T47D (cell line): Measurements from ENCODE around the gene CHMP1B.
A peak's percentile ranks its signal among the peaks of the same experiment; 100 is the strongest.
"Not testable (repeated sequence)": the region's sequence is repeated elsewhere in the genome, so short reads cannot be mapped to it uniquely, and the experiment has no call there.

ENCODE experiments used
- DNase-seq, 2 experiments: peaks; one replicate each; pipeline versions ENCODE4 v3.0.0 to v3.0.0-alpha.2; 2011 to 2012; ENCODE audit warnings: low read depth in 1 of 2, low spot score in 1 of 2
- JUND ChIP-seq: IDR thresholded peaks from 2 replicates; pipeline ENCODE4 v1.6.1; 2012; ENCODE audit warnings: low read depth
- in situ Hi-C: cut with HindIII; loops from 2 replicates; pipeline ENCODE4 v1.10.0; 2016; ENCODE audit warnings: low sequenced_read_pairs, low pct_unique_long_range_greater_than_20kb

CHMP1B gene

GRCh38 chr18:11847811-11848210 lies 3.4 kb upstream of the CHMP1B start:
- no peak for DNase-seq
- TF ChIP-seq JUND: no peak
- in situ Hi-C loops: no loop called here

- in situ Hi-C loops: no loop called here
- no peak for TF ChIP-seq JUND
Measured at GRCh38 chr18:11849279-11849678, 1.9 kb upstream of the CHMP1B start.

GRCh38 chr18:11849841-11850634 lies 1.2 kb upstream of the CHMP1B start:
- in situ Hi-C loops: no loop called here
- no peak for TF ChIP-seq JUND
- DNase-seq: peak in 1 of 2 experiments; percentile 77

More at GRCh38 chr18:11849279-11849678, 1.9 kb upstream of the CHMP1B start:
- DNase-seq: no peak

- no peak for TF ChIP-seq JUND
- no peak for DNase-seq
- in situ Hi-C loops: no loop called here
Measured at GRCh38 chr18:11850821-11851145, 430 bp upstream of the CHMP1B start.

- no peak for TF ChIP-seq JUND
- DNase-seq: no peak
- in situ Hi-C loops: no loop called here
Measured at GRCh38 chr18:11851806-11852337, 659 bp downstream of the CHMP1B start.

GRCh38 chr18:11854554-11854953 lies 3.3 kb downstream of the CHMP1B start:
- in situ Hi-C loops, DNase-seq: not testable (repeated sequence)

- in situ Hi-C loops: no loop called here
- no peak for DNase-seq
- no peak for TF ChIP-seq JUND
Measured at GRCh38 chr18:11857177-11857887, 6.1 kb downstream of the CHMP1B start.

- TF ChIP-seq JUND: no peak
- in situ Hi-C loops: no loop called here
- DNase-seq: no peak
Measured at GRCh38 chr18:11859282-11859830, 8.1 kb downstream of the CHMP1B start.

- DNase-seq: no peak
- in situ Hi-C loops: no loop called here
- no peak for TF ChIP-seq JUND
Measured at GRCh38 chr18:11859903-11860407, 8.7 kb downstream of the CHMP1B start.

GRCh38 chr18:11860594-11861450 lies 9.6 kb downstream of the CHMP1B start:
- TF ChIP-seq JUND: no peak
- DNase-seq: no peak
- in situ Hi-C loops: no loop called here

- no peak for TF ChIP-seq JUND
- DNase-seq: no peak
Measured at GRCh38 chr18:11861583-11862288, 10.5 kb downstream of the CHMP1B start.

More at GRCh38 chr18:11861583-11862288, 10.5 kb downstream of the CHMP1B start:
- in situ Hi-C loops: no loop called here
